ENCODE data around the gene TPTE2.

DNA sequence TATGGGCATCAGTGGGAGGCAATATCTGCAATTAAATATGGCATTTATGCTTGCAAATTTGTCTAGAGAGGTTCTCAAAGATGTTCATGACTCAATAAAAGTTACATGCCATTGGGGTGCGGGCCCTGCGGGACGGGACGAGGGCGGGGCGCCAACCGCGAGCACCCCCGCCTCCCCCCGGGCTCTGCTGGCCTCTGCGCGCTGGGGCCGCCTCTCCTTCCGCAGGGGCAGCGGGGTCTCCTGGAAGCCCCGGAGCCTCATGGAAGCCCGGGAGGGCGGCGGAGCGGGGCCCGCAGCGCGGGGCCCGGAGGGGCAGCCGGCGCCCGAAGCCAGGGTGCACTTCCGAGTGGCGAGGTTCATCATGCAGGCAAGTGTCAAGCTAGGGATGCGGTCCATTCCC lies 179.2 kb downstream of the TPTE2 start:
- no peak for TF ChIP-seq CTCF (IDR thresholded peaks at IDR 0.05; ENCODE audit: insufficient read depth, low read depth, low read length)
- no peak for TF ChIP-seq EZH2 (IDR thresholded peaks at IDR 0.05; ENCODE audit: insufficient read depth, low read length)
